GM23338 (cell line): Measurements from ENCODE around the gene DRD5. TPM values are rescaled to one million over a fixed set of nuclear protein-coding genes. Genes with fewer than 3 reads are reported as not detected.

Experiments
- ATAC-seq: fragments of 200-7000 bp; cut with Tn5 transposase; 3 replicates; pipeline ENCODE4 v1.9.1; 2020
- DNase-seq: peaks from one replicate; pipeline ENCODE4 v3.0.0-alpha.2; 2015; ENCODE audit warnings: low spot score
- H2AFZ ChIP-seq: fragments of 200-600 bp; sonication (generic); 2 replicates; pipeline ENCODE4 v1.8.0; 2016; ENCODE audit warnings: antibody characterized with exemption, mild to moderate bottlenecking, moderate library complexity
- H3F3A ChIP-seq: fragments of 200-600 bp; sonication (generic); replicated peaks from 2 replicates; pipeline ENCODE4 v1.8.0; 2017; ENCODE audit warnings: antibody characterized with exemption, mixed run types, low read depth
- H3K27ac ChIP-seq: fragments of 200-600 bp; sonication (generic); 2 replicates; pipeline ENCODE4 v1.6.1; 2016; ENCODE audit warnings: low read depth
- H3K27me3 ChIP-seq: fragments of 200-600 bp; sonication (generic); 2 replicates; pipeline ENCODE4 v1.8.0; 2016; ENCODE audit warnings: mild to moderate bottlenecking, mixed run types, moderate library complexity; ENCODE audit not compliant: insufficient read depth
- H3K36me3 ChIP-seq: fragments of 200-600 bp; sonication (generic); 2 replicates; pipeline ENCODE4 v1.8.0; 2016; ENCODE audit warnings: mild to moderate bottlenecking; ENCODE audit not compliant: insufficient read depth
- H3K4me1 ChIP-seq: fragments of 200-600 bp; sonication (generic); 2 replicates; pipeline ENCODE4 v1.8.0; 2016; ENCODE audit warnings: mild to moderate bottlenecking, moderate library complexity; ENCODE audit not compliant: insufficient read depth
- H3K4me2 ChIP-seq: fragments of 200-600 bp; sonication (generic); 2 replicates; pipeline ENCODE4 v1.7.1; 2017; ENCODE audit warnings: mixed run types
- H3K4me3 ChIP-seq: fragments of 200-600 bp; sonication (generic); 2 replicates; pipeline ENCODE4 v1.6.1; 2016; ENCODE audit warnings: mixed run types
- H3K79me2 ChIP-seq: fragments of 200-600 bp; sonication (generic); replicated peaks from 2 replicates; pipeline ENCODE4 v1.8.0; 2017; ENCODE audit warnings: mild to moderate bottlenecking; ENCODE audit not compliant: insufficient read depth
- H3K9me2 ChIP-seq: fragments of 200-600 bp; sonication (generic); 2 replicates; pipeline ENCODE4 v1.8.0; 2017; ENCODE audit not compliant: insufficient read depth
- H4K20me1 ChIP-seq: fragments of 200-600 bp; sonication (generic); replicated peaks from 2 replicates; pipeline ENCODE4 v1.8.0; 2017; ENCODE audit warnings: mild to moderate bottlenecking; ENCODE audit not compliant: insufficient read depth
- H3K27ac Mint-ChIP-seq: 2 replicates; pipeline ENCODE4 v1.8.0; 2020; ENCODE audit warnings: inconsistent platforms, mild to moderate bottlenecking, moderate library complexity, mixed read lengths
- H3K27me3 Mint-ChIP-seq: 3 replicates; pipeline ENCODE4 v1.8.0; 2022; ENCODE audit warnings: low read depth, mild to moderate bottlenecking, moderate library complexity, mixed read lengths, inconsistent platforms; ENCODE audit not compliant: insufficient read depth, poor library complexity
- H3K36me3 Mint-ChIP-seq: 3 replicates; pipeline ENCODE4 v1.8.0; 2021; ENCODE audit warnings: low read depth, mild to moderate bottlenecking, inconsistent platforms, moderate library complexity, mixed read lengths
- H3K4me1 Mint-ChIP-seq: 3 replicates; pipeline ENCODE4 v1.8.0; 2020; ENCODE audit warnings: mild to moderate bottlenecking, inconsistent platforms, mixed read lengths
- H3K4me3 Mint-ChIP-seq: 3 replicates; pipeline ENCODE4 v1.8.0; 2021; ENCODE audit warnings: moderate library complexity, mild to moderate bottlenecking, inconsistent platforms, mixed read lengths
- H3K9me3 Mint-ChIP-seq: 3 replicates; pipeline ENCODE4 v1.8.0; 2020; ENCODE audit warnings: moderate library complexity, mild to moderate bottlenecking, inconsistent platforms, mixed read lengths
- CREB1 ChIP-seq: fragments of 250-450 bp; sonication (Bioruptor Pico); IDR thresholded peaks from 2 replicates; pipeline ENCODE4 v1.5.0; 2020; ENCODE audit warnings: low read depth, mild to moderate bottlenecking, moderate library complexity
- EZH2 ChIP-seq: fragments of 200-600 bp; sonication (generic); IDR thresholded peaks from one replicate; pipeline ENCODE4 v1.8.0; 2017; ENCODE audit warnings: antibody characterized with exemption, mild to moderate bottlenecking, low read depth; ENCODE audit not compliant: unreplicated experiment
- JUNB ChIP-seq: IDR thresholded peaks from one replicate; pipeline ENCODE4 v1.6.1; 2016; ENCODE audit warnings: antibody characterized with exemption; ENCODE audit not compliant: unreplicated experiment
- NANOG ChIP-seq: IDR thresholded peaks from 2 replicates; pipeline ENCODE4 v1.6.1; 2016; ENCODE audit warnings: antibody characterized with exemption, borderline replicate concordance
- POLR2AphosphoS5 ChIP-seq: IDR thresholded peaks from 2 replicates; pipeline ENCODE4 v1.6.1; 2016; ENCODE audit warnings: antibody characterized with exemption, low read depth
- STAT1 ChIP-seq: IDR thresholded peaks from one replicate; pipeline ENCODE4 v1.6.1; 2016; ENCODE audit warnings: antibody characterized with exemption; ENCODE audit not compliant: unreplicated experiment
- ZNF114 ChIP-seq: fragments of 250-450 bp; sonication (Bioruptor Pico); IDR thresholded peaks from 2 replicates; pipeline ENCODE4 v1.5.0; 2020; ENCODE audit warnings: mild to moderate bottlenecking, moderate library complexity
- ZNF331 ChIP-seq: fragments of 250-450 bp; sonication (Bioruptor Pico); IDR thresholded peaks from 2 replicates; pipeline ENCODE4 v1.5.0; 2020; ENCODE audit warnings: low read depth, mild to moderate bottlenecking, moderate library complexity
- polyA plus RNA-seq: library from polyadenylated mRNA; unstranded; fragments of >200 nt; fragmentation: Nextera tagmentation; extraction: Ambion mirVana; gene quantifications from 2 replicates; pipeline ENCODE4 v1.2.1, GENCODE V29; 2016
- total RNA-seq: library from RNA; depleted of rRNA; stranded (reverse); fragments of >200 nt; shearing (Covaris generic); gene quantifications from 2 replicates; pipeline ENCODE4 v1.2.3, GENCODE V29; 2014
- TF ChIP-seq, protein P1 (sequence below): IDR thresholded peaks from 2 replicates; pipeline ENCODE4 v1.6.1; 2016; ENCODE audit warnings: antibody characterized with exemption
- TF ChIP-seq, protein P2 (sequence below), 2 experiments: fragments of 200-600 bp in 1 of 2; sonication (generic) in 1 of 2; conservative IDR thresholded peaks; 2 replicates each; pipeline versions ENCODE4 v1.5.1 to v1.6.1; 2016 to 2017; ENCODE audit warnings: antibody characterized with exemption in 2 of 2, low read depth in 2 of 2, mild to moderate bottlenecking in 2 of 2, moderate library complexity in 1 of 2
- TF ChIP-seq, protein P3 (sequence below): IDR thresholded peaks from one replicate; pipeline ENCODE4 v1.6.1; 2018; ENCODE audit warnings: antibody characterized with exemption; ENCODE audit not compliant: unreplicated experiment
- TF ChIP-seq, protein P4 (sequence below): fragments of 250-450 bp; sonication (Bioruptor Pico); IDR thresholded peaks from 2 replicates; pipeline ENCODE4 v1.5.0; 2020; ENCODE audit warnings: mild to moderate bottlenecking, moderate library complexity

DRD5 gene
- total and polyA plus RNA-seq, 2 experiments from 2014 or later = 0.08 to 0.24 TPM

DNA sequence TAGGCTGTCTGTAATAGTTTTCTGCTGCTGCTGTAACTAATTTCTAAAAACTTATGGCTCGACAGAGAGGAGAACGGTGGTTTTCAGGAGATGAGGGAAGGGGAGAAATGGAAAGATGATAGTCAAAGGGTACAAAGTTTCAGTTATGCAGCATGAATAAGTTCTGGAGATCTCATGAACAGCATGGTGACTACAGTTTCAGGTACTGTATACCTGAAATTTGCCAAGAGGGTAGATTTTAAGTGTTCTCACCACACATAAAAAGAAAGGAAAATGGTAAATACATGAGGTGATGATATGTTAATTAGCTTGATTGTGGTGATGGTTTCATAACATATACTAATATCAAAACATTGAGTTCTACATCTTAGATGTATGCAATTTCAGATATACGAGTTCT lies 34.9 kb downstream of the DRD5 start:
- no peaks in the 10 kb centered on the region for H3K4me1 Mint-ChIP-seq
- no peak for DNase-seq
- H3K27ac ChIP-seq = no peak overlapping the region
- no peak overlapping the region for H2AFZ ChIP-seq
- no peak overlapping the region for H3K27ac Mint-ChIP-seq
- 0 out of 2 replicates have a peak, but pooled peaks cover 2% of the 10 kb centered on the region for H3K9me2 ChIP-seq
- H3K4me3 Mint-ChIP-seq = no peak overlapping the region
- H3K79me2 ChIP-seq = no peaks in the 10 kb centered on the region
- no peaks in the 10 kb centered on the region for H3K36me3 Mint-ChIP-seq
- no peaks in the 10 kb centered on the region for H3F3A ChIP-seq
- H4K20me1 ChIP-seq = no peaks in the 10 kb centered on the region
- H3K27me3 ChIP-seq = no peaks in the 10 kb centered on the region
- H3K27me3 Mint-ChIP-seq = no peaks in the 10 kb centered on the region
- H3K4me1 ChIP-seq = no peaks in the 10 kb centered on the region
- no peak for ATAC-seq
- no peak overlapping the region for H3K4me2 ChIP-seq
- no peak for TF ChIP-seq EZH2
- TF ChIP-seq JUNB = no peak
- TF ChIP-seq CREB1 = no peak
- TF ChIP-seq, protein P1, sequence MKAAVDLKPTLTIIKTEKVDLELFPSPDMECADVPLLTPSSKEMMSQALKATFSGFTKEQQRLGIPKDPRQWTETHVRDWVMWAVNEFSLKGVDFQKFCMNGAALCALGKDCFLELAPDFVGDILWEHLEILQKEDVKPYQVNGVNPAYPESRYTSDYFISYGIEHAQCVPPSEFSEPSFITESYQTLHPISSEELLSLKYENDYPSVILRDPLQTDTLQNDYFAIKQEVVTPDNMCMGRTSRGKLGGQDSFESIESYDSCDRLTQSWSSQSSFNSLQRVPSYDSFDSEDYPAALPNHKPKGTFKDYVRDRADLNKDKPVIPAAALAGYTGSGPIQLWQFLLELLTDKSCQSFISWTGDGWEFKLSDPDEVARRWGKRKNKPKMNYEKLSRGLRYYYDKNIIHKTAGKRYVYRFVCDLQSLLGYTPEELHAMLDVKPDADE = no peak
- no peak for TF ChIP-seq STAT1
- no peak for TF ChIP-seq POLR2AphosphoS5
- TF ChIP-seq, protein P2, sequence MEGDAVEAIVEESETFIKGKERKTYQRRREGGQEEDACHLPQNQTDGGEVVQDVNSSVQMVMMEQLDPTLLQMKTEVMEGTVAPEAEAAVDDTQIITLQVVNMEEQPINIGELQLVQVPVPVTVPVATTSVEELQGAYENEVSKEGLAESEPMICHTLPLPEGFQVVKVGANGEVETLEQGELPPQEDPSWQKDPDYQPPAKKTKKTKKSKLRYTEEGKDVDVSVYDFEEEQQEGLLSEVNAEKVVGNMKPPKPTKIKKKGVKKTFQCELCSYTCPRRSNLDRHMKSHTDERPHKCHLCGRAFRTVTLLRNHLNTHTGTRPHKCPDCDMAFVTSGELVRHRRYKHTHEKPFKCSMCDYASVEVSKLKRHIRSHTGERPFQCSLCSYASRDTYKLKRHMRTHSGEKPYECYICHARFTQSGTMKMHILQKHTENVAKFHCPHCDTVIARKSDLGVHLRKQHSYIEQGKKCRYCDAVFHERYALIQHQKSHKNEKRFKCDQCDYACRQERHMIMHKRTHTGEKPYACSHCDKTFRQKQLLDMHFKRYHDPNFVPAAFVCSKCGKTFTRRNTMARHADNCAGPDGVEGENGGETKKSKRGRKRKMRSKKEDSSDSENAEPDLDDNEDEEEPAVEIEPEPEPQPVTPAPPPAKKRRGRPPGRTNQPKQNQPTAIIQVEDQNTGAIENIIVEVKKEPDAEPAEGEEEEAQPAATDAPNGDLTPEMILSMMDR (conservative IDR thresholded peaks at IDR 0.05; ENCODE audit: low read depth in 2 of 2) = no peak
- TF ChIP-seq NANOG = no peak
- TF ChIP-seq, protein P3, sequence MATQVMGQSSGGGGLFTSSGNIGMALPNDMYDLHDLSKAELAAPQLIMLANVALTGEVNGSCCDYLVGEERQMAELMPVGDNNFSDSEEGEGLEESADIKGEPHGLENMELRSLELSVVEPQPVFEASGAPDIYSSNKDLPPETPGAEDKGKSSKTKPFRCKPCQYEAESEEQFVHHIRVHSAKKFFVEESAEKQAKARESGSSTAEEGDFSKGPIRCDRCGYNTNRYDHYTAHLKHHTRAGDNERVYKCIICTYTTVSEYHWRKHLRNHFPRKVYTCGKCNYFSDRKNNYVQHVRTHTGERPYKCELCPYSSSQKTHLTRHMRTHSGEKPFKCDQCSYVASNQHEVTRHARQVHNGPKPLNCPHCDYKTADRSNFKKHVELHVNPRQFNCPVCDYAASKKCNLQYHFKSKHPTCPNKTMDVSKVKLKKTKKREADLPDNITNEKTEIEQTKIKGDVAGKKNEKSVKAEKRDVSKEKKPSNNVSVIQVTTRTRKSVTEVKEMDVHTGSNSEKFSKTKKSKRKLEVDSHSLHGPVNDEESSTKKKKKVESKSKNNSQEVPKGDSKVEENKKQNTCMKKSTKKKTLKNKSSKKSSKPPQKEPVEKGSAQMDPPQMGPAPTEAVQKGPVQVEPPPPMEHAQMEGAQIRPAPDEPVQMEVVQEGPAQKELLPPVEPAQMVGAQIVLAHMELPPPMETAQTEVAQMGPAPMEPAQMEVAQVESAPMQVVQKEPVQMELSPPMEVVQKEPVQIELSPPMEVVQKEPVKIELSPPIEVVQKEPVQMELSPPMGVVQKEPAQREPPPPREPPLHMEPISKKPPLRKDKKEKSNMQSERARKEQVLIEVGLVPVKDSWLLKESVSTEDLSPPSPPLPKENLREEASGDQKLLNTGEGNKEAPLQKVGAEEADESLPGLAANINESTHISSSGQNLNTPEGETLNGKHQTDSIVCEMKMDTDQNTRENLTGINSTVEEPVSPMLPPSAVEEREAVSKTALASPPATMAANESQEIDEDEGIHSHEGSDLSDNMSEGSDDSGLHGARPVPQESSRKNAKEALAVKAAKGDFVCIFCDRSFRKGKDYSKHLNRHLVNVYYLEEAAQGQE = no peak
- TF ChIP-seq ZNF331 = no peak
- TF ChIP-seq, protein P4, sequence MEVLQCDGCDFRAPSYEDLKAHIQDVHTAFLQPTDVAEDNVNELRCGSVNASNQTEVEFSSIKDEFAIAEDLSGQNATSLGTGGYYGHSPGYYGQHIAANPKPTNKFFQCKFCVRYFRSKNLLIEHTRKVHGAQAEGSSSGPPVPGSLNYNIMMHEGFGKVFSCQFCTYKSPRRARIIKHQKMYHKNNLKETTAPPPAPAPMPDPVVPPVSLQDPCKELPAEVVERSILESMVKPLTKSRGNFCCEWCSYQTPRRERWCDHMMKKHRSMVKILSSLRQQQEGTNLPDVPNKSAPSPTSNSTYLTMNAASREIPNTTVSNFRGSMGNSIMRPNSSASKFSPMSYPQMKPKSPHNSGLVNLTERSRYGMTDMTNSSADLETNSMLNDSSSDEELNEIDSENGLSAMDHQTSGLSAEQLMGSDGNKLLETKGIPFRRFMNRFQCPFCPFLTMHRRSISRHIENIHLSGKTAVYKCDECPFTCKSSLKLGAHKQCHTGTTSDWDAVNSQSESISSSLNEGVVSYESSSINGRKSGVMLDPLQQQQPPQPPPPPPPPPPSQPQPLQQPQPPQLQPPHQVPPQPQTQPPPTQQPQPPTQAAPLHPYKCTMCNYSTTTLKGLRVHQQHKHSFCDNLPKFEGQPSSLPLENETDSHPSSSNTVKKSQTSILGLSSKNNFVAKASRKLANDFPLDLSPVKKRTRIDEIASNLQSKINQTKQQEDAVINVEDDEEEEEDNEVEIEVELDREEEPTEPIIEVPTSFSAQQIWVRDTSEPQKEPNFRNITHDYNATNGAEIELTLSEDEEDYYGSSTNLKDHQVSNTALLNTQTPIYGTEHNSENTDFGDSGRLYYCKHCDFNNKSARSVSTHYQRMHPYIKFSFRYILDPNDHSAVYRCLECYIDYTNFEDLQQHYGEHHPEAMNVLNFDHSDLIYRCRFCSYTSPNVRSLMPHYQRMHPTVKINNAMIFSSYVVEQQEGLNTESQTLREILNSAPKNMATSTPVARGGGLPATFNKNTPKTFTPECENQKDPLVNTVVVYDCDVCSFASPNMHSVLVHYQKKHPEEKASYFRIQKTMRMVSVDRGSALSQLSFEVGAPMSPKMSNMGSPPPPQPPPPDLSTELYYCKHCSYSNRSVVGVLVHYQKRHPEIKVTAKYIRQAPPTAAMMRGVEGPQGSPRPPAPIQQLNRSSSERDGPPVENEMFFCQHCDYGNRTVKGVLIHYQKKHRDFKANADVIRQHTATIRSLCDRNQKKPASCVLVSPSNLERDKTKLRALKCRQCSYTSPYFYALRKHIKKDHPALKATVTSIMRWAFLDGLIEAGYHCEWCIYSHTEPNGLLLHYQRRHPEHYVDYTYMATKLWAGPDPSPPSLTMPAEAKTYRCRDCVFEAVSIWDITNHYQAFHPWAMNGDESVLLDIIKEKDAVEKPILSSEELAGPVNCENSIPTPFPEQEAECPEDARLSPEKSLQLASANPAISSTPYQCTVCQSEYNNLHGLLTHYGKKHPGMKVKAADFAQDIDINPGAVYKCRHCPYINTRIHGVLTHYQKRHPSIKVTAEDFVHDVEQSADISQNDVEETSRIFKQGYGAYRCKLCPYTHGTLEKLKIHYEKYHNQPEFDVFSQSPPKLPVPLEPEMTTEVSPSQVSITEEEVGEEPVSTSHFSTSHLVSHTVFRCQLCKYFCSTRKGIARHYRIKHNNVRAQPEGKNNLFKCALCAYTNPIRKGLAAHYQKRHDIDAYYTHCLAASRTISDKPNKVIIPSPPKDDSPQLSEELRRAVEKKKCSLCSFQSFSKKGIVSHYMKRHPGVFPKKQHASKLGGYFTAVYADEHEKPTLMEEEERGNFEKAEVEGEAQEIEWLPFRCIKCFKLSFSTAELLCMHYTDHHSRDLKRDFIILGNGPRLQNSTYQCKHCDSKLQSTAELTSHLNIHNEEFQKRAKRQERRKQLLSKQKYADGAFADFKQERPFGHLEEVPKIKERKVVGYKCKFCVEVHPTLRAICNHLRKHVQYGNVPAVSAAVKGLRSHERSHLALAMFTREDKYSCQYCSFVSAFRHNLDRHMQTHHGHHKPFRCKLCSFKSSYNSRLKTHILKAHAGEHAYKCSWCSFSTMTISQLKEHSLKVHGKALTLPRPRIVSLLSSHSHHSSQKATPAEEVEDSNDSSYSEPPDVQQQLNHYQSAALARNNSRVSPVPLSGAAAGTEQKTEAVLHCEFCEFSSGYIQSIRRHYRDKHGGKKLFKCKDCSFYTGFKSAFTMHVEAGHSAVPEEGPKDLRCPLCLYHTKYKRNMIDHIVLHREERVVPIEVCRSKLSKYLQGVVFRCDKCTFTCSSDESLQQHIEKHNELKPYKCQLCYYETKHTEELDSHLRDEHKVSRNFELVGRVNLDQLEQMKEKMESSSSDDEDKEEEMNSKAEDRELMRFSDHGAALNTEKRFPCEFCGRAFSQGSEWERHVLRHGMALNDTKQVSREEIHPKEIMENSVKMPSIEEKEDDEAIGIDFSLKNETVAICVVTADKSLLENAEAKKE (CRISPR knock-in tag) = no peak
- TF ChIP-seq ZNF114 (CRISPR knock-in tag) = no peak
- no peaks in the 10 kb centered on the region for H3K36me3 ChIP-seq
- no peak overlapping the region for H3K4me3 ChIP-seq
- H3K9me3 Mint-ChIP-seq = no peaks in the 10 kb centered on the region; the same call in 2 of the 3 replicates
